ENCODE data around the gene ZNF692.

- TF ChIP-seq CTCF (IDR thresholded peaks at IDR 0.05) (no peak), POLR2A (IDR thresholded peaks at IDR 0.05) (no peak)
Observed at GRCh38 chr1:248860007-248860406, 1.1 kb upstream of the ZNF692 start.

All from esophagus squamous epithelium (tissue), 4 donors.